Esophagus squamous epithelium (tissue), 5 donors: ENCODE measurements around the gene ENTPD2. TPM values are rescaled to one million over a fixed set of nuclear protein-coding genes. Genes with fewer than 3 reads are reported as not detected.
A peak's percentile ranks its signal among the peaks of the same experiment; 100 is the strongest.

Experiments used
- DNase-seq: peaks from one replicate; lab custom pipeline; 2025; lab: John Stamatoyannopoulos, UW
- H3K27ac ChIP-seq, 4 donors: fragments of 200-600 bp; sonication (generic); one replicate each; pipeline ENCODE4 v1.5.1; 2016 to 2019; ENCODE audit warnings: mild to moderate bottlenecking in 1 of 4
- H3K27me3 ChIP-seq, 4 donors: fragments of 200-600 bp; sonication (generic); 1 replicate in 3 of 4; 2 replicates in 1 of 4; pipeline versions ENCODE4 v1.5.1 to v1.6.0; 2017 to 2021; ENCODE audit warnings: antibody characterized with exemption in 1 of 4
- H3K36me3 ChIP-seq, 3 donors: fragments of 200-600 bp; sonication (generic); one replicate each; pipeline ENCODE4 v1.5.1; 2016 to 2019
- H3K4me1 ChIP-seq, 3 donors: fragments of 200-600 bp; sonication (generic); one replicate each; pipeline ENCODE4 v1.5.1; 2017 to 2019
- H3K4me3 ChIP-seq, 4 donors: fragments of 200-600 bp; sonication (generic); 1 replicate in 3 of 4; 2 replicates in 1 of 4; pipeline ENCODE4 v1.5.1; 2016 to 2019; ENCODE audit warnings: mild to moderate bottlenecking in 2 of 4, moderate library complexity in 1 of 4
- H3K9me3 ChIP-seq, 3 donors: fragments of 200-600 bp; sonication (generic); one replicate each; pipeline ENCODE4 v1.5.1; 2016 to 2019
- POLR2A ChIP-seq, 4 donors: fragments of 450-650 bp; IDR thresholded peaks; one replicate each; pipeline ENCODE4 v1.6.1; 2017; ENCODE audit warnings: antibody characterized with exemption in 4 of 4, mild to moderate bottlenecking in 4 of 4, moderate library complexity in 3 of 4
- WGBS, 2 donors: methylation state at CpG; one replicate each; pipeline ENCODE4 v1.1.5; 2018; 5-methylcytosine and 5-hydroxymethylcytosine counted together
- intact Hi-C: fragments of 100-400 bp; cut with DNase I; formaldehyde crosslinking; loops from one replicate; pipeline ENCODE4 v1.15.0; 2022
- total RNA-seq, 4 donors: library from RNA; depleted of rRNA; stranded (reverse); fragments of >200 nt; gene quantifications; one replicate each; pipeline ENCODE4 v1.1.0, GENCODE V29; 2016
- TF ChIP-seq, protein P1 (sequence below), 6 experiments: fragments of 450-650 bp in 4 of 6; fragments of 200-600 bp in 2 of 6; sonication (generic) in 2 of 6; IDR thresholded peaks; one replicate each; pipeline ENCODE4 v1.5.1; 2016 to 2019; ENCODE audit warnings: antibody characterized with exemption in 6 of 6, mild to moderate bottlenecking in 4 of 6, moderate library complexity in 4 of 6
- donor health status: DM: yes; HTN: yes; CAD: no.

ENTPD2 gene
- total RNA-seq, 4 donors from 2014 or later, result 0.47 to 1.3 (median 0.86) TPM

DNA sequence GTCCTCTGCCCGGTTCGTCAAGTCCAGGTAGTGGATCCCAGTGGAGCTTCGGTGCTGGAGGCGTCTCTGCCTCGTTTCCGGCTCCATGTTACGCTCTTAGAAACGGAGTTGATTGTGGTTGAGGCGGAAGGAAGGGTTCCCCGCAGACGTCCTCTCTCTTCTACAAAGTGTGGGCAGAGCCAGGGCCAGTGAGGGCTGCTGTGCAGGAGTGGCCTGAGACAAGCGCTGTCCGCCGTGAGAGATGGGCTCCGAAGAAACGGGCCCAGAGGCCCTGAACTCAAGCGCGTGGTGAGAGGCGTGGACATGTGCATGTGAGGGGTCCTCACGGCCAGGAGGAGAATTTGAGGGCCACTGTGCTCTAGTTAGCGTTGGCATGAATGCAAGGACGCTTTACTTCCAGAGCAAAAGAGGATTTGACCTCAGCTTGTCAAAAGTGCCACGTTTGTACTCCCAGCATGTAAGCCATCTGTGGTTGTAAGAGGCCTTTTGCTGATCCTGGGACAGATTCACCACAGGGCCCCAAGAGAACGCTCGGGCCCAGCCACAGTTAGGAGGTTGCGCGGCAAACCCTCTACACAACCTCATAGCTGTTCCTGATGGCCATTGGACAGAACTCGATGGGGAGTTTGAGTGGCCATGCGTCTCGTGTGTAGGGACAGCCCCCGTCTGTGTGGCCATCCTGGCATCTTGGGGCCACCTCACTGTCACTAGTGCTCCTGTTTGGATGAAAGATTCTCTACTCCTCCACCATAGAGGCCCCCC is 43.1 kb upstream of the ENTPD2 start:
- no peak for DNase-seq
- 91 to 95% methylated on average over 15 to 19 of the region's 31 CpGs for WGBS, 2 donors
- peaks cover 18 to 100% (median 47%) of the 10 kb centered on the region in 3 donors for H3K36me3 ChIP-seq
- H3K27ac ChIP-seq, result peak overlapping the region in 1 of 4 donors; percentile 29
- H3K9me3 ChIP-seq, result no peaks in the 10 kb centered on the region
- intact Hi-C loops, result no loop called here
- no peaks in the 10 kb centered on the region for H3K4me1 ChIP-seq
- TF ChIP-seq POLR2A (IDR thresholded peaks at IDR 0.05), result no peak
- TF ChIP-seq, protein P1, sequence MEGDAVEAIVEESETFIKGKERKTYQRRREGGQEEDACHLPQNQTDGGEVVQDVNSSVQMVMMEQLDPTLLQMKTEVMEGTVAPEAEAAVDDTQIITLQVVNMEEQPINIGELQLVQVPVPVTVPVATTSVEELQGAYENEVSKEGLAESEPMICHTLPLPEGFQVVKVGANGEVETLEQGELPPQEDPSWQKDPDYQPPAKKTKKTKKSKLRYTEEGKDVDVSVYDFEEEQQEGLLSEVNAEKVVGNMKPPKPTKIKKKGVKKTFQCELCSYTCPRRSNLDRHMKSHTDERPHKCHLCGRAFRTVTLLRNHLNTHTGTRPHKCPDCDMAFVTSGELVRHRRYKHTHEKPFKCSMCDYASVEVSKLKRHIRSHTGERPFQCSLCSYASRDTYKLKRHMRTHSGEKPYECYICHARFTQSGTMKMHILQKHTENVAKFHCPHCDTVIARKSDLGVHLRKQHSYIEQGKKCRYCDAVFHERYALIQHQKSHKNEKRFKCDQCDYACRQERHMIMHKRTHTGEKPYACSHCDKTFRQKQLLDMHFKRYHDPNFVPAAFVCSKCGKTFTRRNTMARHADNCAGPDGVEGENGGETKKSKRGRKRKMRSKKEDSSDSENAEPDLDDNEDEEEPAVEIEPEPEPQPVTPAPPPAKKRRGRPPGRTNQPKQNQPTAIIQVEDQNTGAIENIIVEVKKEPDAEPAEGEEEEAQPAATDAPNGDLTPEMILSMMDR (IDR thresholded peaks at IDR 0.05), result no peak
- H3K4me3 ChIP-seq, result no peak overlapping the region
- no peaks in the 10 kb centered on the region for H3K27me3 ChIP-seq

DNA sequence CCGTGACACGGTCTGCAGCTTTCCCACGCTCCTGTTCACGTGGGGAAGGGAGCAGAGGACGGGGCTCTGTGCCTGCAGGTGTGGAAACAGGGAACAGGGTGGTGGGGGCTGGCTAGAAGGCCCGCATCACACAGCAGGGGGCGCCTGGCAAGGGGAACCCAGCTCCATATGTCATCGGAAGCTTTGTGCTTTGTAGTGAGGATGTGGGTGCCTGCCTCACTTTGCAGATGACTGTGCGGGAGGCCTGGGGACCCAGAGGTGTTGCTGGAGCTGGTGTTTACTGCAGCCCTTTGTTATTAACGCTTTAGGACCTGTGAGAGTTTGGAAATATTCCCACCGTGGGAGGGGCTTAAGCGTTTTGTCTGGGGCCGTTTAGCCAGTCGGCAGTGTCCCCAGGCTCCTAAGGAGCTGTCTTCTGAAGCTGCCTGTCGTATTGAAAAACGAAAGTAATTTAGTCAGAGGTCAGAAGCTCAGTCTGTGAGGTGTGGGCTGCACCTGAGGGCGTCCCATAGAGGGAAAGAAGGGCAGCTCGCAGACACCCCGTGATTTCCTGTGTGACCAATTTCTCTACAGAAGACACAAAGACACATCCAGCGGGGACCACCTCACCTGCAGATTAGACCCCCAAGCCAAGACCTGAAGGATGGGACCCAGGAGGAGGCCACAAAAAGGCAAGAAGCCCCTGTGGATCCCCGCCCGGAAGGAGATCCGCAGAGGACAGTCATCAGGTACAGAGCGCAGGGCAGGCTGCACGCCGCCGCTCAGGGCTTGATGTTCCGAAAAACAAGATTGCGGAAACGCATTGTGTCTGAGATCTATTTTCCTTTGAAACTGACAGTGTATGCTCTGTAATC is 42.0 kb upstream of the ENTPD2 start:
- peak overlapping the region in 2 of 4 donors; percentile 21 to 29 for H3K27ac ChIP-seq
- TF ChIP-seq POLR2A (IDR thresholded peaks at IDR 0.05), result no peak
- TF ChIP-seq, protein P1 (IDR thresholded peaks at IDR 0.05), result peak in 3 of 6 experiments; percentile 9 to 19 (median 15)
- intact Hi-C loops, result no loop called here
- WGBS, 2 donors, result 67 to 72% methylated on average over 23 to 28 of the region's 30 CpGs
- no peaks in the 10 kb centered on the region for H3K4me1 ChIP-seq
- H3K4me3 ChIP-seq, result peak overlapping the region in 1 of 4 donors; percentile 15
- peaks cover 9 to 98% (median 36%) of the 10 kb centered on the region in 3 donors for H3K36me3 ChIP-seq
- DNase-seq, result no peak
- H3K27me3 ChIP-seq, result no peaks in the 10 kb centered on the region
- no peaks in the 10 kb centered on the region for H3K9me3 ChIP-seq

DNA sequence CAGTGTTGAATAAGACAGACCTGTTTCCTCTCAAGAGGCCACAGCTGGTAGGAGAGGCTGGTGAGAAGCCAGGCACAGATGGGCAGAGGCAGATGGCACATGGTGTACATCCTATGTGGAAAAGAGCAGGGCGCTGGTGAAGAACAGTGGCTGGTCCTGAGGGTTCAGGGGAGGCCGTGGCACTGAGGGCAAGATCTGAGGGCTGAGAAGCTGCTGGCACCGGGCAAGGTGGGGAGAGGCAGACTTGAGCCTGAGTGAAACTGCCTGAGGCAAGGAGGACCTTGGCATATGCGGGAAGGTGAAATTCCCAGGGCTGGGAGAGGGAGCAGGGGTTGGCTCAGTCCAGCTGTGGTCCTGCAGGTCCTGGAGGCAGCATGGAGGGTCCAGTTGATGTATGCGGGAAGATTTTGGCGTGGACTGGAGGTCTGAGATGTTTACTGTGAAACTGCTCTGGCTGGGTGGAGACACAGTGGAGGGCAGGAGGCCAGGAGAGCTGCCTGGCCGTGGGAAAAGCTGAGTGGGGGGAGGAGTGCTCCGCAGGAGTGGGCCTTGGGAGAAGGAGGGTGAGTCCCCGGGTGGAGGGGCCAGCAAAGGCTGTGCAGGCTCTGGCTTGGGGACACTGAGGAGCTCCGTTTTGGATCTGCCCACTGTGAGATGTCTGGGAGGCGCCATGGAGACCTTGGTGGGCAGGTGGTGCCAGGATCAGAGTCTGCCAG is 35.5 kb upstream of the ENTPD2 start:
- 66% methylated on average over 10 to 11 of the region's 11 CpGs for WGBS, 2 donors
- intact Hi-C loops, result no loop called here
- Histone ChIP-seq H3K9me3 (no peaks in the 10 kb centered on the region), H3K36me3 (peaks cover 4 to 55% (median 5%) of the 10 kb centered on the region in 3 donors), H3K4me3 (no peak overlapping the region), H3K4me1 (peaks cover 37 to 55% (median 41%) of the 10 kb centered on the region in 3 donors), H3K27ac (peak overlapping the region in 2 of 4 donors; percentile 51 to 90), H3K27me3 (no peaks in the 10 kb centered on the region)
- TF ChIP-seq, protein P1 (IDR thresholded peaks at IDR 0.05), result no peak
- TF ChIP-seq POLR2A (IDR thresholded peaks at IDR 0.05), result no peak
- DNase-seq, result no peak

DNA sequence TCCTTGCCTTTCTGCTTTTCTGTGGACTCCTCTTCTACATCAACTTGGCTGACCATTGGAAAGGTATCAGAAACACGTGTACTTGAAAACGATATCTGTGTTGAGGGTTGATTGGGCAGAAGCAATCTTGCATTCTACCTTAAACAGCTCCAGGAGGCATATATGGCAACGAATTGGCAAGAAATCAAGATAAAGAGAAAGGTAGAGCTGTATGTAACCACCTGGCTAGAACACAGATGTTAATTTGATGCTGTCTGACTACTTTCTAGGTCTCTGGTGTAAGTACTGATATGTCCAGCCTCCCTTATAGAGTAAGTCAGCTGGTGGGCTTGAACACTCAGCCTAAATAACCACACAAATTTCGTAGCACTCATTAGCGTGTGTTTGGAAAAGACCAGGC is 34.3 kb upstream of the ENTPD2 start:
- intact Hi-C loops, result no loop called here
- Histone ChIP-seq H3K4me3 (no peak overlapping the region), H3K36me3 (peaks cover 4 to 44% (median 5%) of the 10 kb centered on the region in 3 donors), H3K9me3 (no peaks in the 10 kb centered on the region), H3K27me3 (no peaks in the 10 kb centered on the region), H3K27ac (peak overlapping the region in 2 of 4 donors; percentile 51 to 90), H3K4me1 (peaks cover 50 to 68% (median 50%) of the 10 kb centered on the region in 3 donors)
- DNase-seq, result no peak
- 77 to 80% methylated on average over 5 of the region's 5 CpGs for WGBS, 2 donors
- TF ChIP-seq, protein P1 (IDR thresholded peaks at IDR 0.05), result no peak
- no peak for TF ChIP-seq POLR2A (IDR thresholded peaks at IDR 0.05)
